ENCODE data around the gene OR8D2.

OR8D2 gene, protein sequence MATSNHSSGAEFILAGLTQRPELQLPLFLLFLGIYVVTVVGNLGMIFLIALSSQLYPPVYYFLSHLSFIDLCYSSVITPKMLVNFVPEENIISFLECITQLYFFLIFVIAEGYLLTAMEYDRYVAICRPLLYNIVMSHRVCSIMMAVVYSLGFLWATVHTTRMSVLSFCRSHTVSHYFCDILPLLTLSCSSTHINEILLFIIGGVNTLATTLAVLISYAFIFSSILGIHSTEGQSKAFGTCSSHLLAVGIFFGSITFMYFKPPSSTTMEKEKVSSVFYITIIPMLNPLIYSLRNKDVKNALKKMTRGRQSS

DNA sequence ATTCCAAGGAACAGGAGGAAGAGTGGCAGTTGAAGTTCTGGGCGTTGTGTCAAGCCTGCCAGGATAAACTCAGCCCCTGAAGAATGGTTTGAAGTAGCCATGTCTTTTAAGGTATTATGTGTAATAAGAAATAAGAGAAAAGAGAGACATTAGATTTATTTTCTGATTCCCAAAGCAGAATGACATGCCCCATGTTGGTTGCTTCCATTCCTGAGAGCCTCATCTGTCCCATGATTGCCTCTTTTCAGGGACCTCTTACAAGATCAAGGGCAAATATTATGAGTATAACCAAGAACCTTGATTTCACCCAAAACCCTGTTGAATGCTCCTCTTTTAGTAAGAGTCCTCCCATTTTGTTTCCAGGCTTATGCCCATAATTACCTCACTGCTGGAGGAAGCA is at the start of gene OR8D2:
TSS of gene OR8D2 (minus strand) at position 101 of the 400 bp plus-strand sequence. CDS start at position 101, 0 bp downstream.
- DNase-seq (ENCODE audit: low read depth in 4 of 4, low spot score in 1 of 4): no peak

DNA sequence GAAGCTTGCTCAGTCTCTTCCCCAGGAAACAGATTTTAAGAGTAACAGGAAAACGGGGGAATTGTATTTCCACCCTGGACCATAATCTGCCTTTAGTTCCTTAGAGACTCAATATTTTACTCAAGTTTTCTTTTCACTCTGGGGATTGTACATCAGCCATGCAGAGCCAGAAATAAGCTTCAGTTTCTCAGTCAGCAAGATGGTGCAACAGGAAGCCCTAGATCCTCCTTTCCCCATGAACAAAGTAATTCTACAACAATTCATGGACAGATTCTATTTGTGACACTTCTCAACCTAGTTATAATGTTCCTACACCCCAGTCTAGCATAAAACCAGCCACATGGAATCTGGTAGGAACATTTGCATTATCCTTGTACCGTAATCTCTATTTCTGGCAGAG is 39.6 kb upstream of the OR8D2 start:
- no peak for DNase-seq (ENCODE audit: low read depth in 4 of 4, low spot score in 1 of 4)

DNA sequence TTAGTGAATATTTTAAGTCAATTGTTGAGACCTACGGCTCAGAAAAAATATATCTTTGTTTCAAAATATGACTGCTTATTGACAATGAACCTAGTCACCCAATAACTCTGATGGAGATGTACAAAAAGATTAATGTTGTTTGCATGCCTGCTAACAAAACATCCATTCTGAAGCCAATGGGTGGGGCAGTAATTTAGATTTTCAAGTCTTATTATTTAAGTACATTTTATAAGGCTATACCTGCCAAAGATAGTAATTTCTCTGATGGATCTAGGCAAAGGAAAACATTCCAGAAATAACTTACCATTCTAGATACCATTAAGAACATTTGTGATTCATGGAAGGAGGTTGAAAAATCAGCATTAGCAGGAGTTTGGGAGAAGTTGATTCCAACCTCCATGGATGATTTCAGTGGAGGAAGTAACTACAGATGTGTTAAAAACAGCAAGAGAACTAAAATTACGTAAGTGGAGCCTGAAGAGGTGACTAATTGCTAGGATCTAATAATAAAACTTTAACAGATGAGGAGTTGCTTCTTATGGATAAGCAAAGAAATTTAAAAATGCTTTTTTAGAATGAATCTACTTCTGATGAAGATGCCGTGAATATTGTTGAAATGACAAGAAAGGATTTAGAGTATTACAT is 26.4 kb upstream of the OR8D2 start:
- no peak for DNase-seq (ENCODE audit: low read depth in 4 of 4, low spot score in 1 of 4)

DNA sequence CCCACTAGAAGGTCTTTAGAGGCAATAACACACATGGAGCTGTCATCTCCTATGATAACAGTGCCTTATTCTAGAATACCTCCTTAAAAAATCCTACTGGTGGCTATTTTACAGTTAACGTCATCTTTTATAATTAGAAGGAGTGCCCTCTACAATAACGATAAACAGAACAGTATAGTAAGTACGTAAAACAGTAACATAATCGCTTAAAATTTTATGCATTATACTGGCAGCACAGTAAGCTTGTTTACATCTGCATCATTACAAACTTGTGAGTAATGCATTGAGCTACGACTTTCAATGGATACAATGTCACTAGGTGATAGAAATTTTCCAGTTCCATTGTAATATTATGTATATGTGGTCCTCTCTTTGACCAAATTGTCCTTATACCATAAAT is 24.3 kb upstream of the OR8D2 start:
- no peak for DNase-seq (ENCODE audit: low read depth in 4 of 4, low spot score in 1 of 4)

DNA sequence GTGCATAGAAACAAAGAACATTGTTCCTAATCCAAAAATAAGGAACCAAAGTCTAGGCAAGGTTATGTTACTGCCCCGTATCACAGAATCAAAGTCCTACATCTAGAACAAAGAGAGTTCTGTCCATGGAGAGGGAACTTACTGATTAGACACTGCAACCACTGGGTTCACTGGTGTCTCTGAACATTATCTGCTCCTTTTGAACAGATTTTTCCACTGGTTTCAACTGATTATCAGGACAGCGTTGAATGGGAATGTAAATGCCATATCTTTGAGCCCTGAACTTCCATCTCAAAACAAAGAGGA is 20.1 kb upstream of the OR8D2 start:
- DNase-seq (ENCODE audit: low read depth in 4 of 4, low spot score in 1 of 4): no peak

DNA sequence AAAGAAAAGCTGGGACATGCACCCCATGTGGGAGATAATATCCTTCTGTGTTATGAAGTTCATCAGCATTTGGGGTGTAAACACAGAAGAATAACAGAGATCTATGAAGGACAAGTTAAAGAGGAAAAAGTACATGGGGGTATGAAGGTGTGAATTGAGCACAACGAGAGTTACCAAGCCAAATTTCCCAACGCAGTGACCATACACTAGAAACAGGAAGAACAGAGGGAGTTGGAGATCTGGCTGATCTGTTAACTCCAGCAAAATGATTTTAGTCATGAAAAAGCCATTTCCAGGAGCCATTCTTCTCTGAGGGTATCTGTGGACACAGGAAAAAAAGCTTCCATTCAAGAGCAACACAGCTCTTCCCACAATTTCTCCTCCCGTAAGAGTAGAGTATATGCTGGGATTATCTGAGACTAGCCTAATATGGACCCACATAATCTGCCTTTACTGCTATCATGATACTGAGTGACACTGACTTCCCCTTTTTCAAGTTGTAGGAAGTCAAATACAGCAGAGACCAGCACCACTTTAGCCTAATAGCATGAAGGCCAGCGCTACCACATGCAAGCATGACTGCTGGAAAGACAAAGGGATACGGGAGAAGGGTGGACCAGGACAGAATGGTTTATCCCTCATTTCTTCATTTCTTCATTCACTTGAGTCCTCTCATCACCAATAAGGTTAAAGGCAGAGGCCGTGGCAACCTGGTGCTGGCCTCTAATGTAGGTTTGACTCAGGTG is 19.6 kb upstream of the OR8D2 start:
- no peak for DNase-seq (ENCODE audit: low read depth in 4 of 4, low spot score in 1 of 4)

DNA sequence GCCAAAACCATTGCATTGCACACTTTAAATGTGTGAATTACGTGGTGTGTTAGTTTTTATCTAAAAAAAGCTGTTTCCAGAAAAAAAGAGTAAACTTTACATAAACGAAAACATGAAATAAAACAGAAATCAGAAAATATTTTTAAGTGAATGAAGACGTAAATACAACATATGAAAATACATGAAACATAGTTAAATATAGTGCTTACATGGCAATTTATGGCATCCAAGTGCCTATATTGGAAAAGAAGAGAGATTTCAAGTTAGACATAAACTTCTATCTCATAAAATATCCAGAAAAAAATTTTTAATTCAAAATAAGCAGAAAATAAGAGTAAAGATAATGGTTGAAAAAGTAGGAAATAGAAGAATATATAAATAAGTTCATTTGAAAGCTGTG is 11.9 kb upstream of the OR8D2 start:
- DNase-seq (ENCODE audit: low read depth in 4 of 4, low spot score in 1 of 4): no peak

DNA sequence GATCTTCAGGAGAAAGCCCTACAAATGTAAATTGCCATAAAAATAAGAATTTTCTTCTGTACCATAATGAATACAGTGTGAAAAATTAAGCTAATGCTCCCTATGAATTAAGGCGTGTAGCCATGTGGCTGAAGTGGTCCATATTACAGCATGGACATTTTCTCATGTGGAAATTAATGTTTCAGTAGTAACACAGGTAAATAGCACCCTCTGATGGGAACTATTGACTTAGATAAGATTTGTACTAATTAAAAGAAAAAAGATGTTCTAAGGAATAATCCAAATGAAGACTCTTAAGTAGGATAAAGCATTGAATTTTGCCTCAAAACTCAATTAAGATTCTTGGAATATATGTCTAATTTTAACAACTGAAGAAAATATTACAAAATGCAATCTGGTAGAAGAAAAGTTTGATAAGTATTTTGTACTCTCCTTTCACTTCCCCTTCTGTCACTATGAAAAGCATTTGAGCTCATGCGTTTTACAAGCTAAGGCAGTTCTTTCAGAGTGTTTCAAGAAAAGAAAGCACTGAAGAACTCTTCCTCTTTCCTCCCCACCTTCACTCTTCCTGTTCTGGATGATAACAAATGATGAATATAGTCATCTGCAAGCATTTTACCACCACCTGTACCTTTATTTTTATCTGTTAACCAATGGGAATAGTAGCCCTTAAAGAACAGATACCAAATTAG is 9.9 kb upstream of the OR8D2 start:
- no peak for DNase-seq (ENCODE audit: low read depth in 4 of 4, low spot score in 1 of 4)

DNA sequence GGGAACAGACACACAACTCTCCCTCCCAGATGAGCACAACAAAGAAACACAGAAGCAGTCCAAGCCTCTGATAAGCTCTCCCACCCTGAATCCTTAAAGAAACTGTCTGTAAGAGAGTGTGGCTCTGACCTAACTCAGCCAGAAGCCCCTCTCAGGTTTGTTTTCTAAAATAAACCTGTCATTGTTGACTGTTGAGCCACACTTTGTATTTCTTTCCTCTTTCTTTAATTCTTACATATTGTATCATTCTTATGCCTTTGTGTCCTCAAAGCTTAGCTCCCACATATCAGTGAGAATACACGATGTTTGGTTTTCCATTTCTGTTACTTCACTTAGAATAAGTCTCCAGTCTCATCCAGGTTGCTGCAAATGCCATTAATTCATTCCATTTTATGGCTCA is 7.8 kb upstream of the OR8D2 start:
- DNase-seq (ENCODE audit: low read depth in 4 of 4, low spot score in 1 of 4): no peak

DNA sequence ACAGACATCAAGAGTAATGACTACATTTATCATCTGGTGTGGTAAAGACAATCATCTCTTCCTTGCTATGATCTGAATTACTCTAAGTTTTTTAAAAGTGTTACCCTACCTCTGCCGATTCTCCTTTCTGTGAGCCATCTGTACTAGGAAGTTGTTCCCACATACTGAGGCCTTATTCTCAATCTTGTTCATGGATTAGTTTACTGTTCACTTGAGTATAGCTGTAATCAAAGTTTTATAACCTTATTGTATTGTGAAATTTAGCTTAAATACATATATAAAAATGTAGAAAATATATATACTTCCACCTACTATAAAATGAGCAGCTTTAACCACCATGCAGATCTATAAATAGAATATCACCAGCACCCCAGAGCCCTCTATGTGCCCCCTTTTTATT is 2.4 kb upstream of the OR8D2 start:
- DNase-seq (ENCODE audit: low read depth in 4 of 4, low spot score in 1 of 4): no peak

DNA sequence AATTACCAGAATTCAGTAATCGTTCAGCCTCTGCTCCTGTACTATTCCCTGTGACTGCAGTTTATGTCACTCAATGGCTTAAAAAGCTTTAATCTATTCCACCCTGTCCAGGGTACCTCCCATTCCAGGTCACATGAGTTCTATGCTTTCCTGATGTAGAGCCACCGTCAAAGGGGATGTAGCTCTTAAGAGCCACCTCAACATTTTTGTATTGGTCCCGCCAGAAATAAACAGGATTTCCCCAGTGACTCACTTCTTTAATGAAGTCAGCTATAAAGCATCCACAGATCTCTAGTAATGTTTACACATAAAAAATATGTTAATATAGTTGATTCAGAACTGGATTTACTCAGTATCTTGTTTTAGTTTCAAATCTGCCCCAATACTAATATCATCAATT is 4.9 kb downstream of the OR8D2 start:
- no peak for DNase-seq (ENCODE audit: low read depth in 4 of 4, low spot score in 1 of 4)

DNA sequence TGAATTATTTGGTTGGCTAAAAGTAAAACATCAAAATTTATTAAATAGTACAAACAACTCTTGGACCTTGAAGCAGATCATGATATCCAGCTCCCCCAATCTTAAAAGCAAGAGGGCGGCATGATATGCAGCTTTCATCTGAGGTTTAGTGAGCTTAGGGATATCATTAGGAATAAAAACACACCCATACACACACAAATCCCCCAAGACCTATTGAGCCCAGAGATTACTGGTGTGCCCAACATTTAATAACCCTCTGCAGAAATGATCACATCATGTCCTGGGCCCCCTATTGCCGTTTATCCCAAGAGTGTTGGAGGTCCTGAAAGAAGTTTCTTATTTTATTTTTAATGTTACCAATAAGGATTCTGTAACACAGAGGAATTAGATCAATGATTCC is 6.1 kb downstream of the OR8D2 start, which contains the start of gene OR8D1:
TSS of gene OR8D1 (minus strand) at position 101 of the 400 bp plus-strand sequence. CDS start 3,183 bp downstream, outside the sequence.
- DNase-seq (ENCODE audit: low read depth in 4 of 4, low spot score in 1 of 4): no peak

DNA sequence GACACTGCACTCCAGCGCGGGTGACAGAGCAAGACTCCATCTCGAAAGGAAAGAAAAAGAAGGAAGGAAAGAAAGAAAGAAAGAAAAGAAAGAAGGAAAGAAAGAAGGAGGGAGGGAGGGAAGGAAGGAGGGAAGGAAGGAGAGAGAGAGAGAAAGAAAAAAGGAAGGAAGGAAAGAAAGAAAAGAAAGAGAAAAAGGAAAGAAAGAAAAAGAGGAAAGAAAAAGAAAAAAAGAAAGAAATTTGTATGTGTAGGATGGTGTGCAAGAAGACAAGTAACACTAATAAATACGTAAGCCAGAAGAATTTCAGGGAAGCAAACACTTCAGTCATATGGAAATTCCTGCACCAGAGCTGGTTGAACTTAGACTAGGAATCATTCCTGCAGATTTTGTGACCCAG is 6.9 kb downstream of the OR8D2 start:
- DNase-seq (ENCODE audit: low read depth in 4 of 4, low spot score in 1 of 4): no peak

DNA sequence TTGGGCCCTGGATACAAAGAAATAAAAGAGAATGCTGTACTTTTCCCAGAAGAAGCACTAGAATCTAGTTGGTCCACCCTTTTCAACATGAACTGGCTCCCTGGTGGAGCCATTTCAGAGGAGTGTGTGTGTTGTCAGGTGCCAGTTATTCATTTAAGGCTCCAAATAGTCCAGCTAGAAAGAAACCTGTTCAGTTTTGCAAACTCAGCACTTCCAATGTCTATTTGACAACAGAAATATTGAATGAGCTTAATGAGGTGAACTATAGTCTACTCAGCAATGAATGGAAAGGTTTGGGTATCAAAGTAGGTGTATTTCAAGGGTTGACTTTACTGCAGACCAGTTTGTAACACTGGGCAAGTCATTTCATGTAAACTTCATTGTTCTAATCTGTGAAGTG is 8.3 kb downstream of the OR8D2 start:
- DNase-seq (ENCODE audit: low read depth in 4 of 4, low spot score in 1 of 4): no peak

DNA sequence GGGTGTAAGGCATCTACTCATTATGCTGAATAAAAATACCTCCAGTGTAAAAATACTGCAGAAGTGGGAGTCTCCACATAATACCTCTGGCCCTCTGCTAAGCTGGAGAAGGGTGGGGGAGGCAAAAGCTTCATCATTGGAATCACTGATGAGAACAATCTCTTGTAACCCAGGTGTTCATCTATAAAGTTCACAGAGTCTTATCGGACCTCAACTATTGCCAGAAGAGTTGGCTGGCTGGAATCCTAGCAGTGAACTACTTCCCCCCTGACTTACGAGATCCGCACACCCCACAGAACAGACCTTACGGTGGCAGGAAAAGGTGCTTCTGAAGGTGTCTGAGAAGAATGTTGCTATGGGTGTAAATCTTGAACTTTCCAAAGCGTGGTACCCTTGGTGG is 8.7 kb downstream of the OR8D2 start:
- no peak for DNase-seq (ENCODE audit: low read depth in 4 of 4, low spot score in 1 of 4)

DNA sequence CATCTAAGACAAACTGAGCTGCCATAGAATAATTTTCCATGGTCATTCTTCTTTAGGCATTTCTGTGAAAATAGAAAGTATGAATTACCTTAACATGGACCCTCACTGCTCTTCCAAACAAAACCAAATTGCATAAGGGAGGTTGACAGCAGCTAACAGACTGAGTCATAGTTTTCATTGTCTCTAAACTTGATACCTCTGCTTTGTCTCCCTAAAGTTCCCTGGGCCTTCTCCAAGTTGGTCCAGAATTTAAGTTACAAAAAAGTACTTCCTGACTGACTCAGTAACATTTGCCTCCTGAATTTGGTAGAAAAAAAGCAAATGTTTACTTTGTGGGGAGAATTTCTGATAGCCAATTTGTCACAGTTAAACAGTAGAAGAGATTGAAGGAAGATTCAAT is 9.3 kb downstream of the OR8D2 start:
- no peak for DNase-seq (ENCODE audit: low read depth in 4 of 4, low spot score in 1 of 4)

DNA sequence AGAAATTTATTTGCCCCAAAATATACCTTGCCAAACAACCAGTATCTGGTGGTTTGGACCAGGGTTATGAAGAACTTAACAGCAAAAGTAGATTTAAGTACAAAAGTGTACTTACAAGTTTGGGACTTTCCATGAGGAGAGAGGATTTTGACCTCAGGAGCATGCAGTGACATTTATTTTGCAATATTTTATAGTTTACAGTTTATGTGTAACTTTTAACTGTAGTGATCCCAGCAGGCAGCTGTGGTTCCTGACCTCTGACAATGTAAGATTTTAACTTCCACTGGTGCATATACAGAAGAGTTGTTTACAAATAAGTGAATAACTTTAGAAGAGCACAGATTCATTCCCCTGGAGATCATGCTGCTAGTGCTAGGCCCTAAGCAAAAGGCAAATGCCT is 12.9 kb downstream of the OR8D2 start:
- no peak for DNase-seq (ENCODE audit: low read depth in 4 of 4, low spot score in 1 of 4)

DNA sequence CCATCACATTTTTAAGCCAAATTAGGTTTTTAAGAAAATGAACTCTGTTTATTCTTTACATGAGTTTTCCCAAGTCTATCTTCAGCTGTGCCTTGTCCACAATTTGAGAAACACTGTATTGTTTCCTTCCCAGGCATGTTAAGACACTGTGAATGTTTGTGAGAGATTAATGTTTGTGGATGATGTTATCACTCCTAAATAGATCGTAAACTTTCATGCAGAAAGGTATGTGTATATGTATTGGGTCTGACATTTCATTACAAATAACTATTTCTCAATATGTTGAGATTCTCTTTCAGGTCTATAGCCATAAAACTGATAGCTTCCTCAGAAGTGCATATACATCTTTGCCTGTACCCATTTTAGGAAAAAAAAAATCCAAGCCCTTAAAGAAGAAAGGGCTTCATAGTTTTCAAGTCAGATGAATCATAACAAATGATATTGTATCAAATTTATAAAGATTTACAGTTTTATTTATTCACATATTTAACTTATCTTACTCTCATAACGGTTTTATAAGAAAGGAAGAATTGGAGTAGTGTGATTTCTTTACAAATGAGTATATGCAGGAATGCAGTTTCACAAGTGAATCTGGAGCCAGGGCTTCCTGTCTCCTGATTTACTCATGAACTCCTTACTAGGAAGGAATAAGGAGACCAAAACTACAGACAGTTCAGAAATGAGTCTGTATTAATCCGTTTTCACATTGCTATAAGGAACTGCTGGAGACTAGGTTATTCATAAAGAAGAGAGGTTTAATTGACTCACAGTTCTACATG is 17.5 kb downstream of the OR8D2 start:
- no peak for DNase-seq (ENCODE audit: low read depth in 4 of 4, low spot score in 1 of 4)

DNA sequence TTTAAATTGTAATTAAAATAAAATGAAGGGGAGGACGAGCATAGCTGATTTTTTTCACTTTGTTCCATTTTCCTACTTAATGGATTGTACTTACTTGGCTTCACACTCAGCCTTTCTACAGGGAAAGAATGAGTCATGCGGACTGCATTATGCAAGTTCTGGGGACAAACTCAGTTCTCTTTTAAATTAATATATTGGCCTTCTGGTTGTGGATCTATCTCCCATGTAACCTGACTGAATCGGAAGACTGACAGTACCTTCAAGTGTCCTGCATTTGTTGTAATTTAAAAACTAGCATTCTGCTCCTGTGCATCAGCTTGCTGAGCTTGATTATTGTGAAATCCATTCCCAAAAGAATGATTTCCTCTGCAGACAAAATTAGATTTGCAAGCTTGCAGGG is 18.4 kb downstream of the OR8D2 start:
- no peak for DNase-seq (ENCODE audit: low read depth in 4 of 4, low spot score in 1 of 4)

DNA sequence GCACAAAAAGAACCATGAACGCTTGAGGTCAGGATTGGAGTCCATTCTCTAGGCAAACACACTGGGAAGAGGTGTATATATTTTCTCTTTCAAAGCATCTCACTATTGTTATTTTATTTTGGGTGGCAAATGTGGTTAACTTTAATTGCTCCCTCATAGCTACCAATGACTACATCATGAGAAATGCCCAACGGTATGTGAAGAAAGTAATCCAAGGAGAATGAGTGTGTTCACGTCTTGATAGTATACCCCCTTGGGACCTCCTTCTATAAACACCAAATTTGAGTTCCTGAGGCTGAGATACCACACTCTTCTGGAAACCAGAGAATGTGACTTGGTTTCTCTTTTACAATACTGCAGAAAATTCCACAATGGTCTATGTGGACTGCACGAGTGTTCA is 22.1 kb downstream of the OR8D2 start:
- no peak for DNase-seq (ENCODE audit: low read depth in 4 of 4, low spot score in 1 of 4)

DNA sequence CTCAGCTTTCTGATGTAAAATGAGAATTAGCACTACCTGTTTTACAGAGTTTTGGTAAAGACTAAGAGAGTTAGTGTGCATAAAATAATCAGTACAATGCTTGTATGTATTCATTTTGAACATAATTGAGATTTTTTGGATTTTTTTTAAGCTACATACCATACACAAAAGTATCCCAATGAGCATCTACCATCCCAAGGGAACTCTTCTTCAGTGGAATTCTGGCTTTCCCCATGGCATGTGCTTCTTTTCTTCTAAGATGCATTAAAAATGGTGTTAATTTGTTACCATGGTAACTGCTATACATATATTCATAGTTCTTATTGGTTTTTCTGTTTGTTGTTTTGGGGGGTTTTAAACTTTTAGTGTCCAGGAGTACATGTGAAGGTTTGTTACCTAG is 24.0 kb downstream of the OR8D2 start:
- DNase-seq (ENCODE audit: low read depth in 4 of 4, low spot score in 1 of 4): no peak
